WTC11 (cell line): ENCODE results near the gene EVC2. TPM values are rescaled to one million over a fixed set of nuclear protein-coding genes. Genes with fewer than 3 reads are reported as not detected.

Experiments
- ATAC-seq: fragments of 200-7000 bp; cut with Tn5 transposase; 2 replicates; pipeline ENCODE4 v1.10.0; 2021; ENCODE audit warnings: mild to moderate bottlenecking, moderate library complexity
- CTCF ChIA-PET: fragments of 300-600 bp; sonication (Branson Sonifier 250); formaldehyde crosslinking; loops from one replicate; lab custom pipeline; 2021; ENCODE audit warnings: antibody characterized with exemption; lab: Charles Lee
- POLR2A ChIA-PET: fragments of 350-600 bp; sonication (Branson Sonifier 250); formaldehyde crosslinking; loops from one replicate; lab custom pipeline; 2021; ENCODE audit warnings: antibody characterized with exemption; lab: Charles Lee
- DNase-seq: peaks from one replicate; pipeline ENCODE4 v3.0.0; 2021; ENCODE audit warnings: low spot score
- H3K27ac Mint-ChIP-seq: 2 replicates; pipeline ENCODE4 v1.8.0; 2021; ENCODE audit warnings: mixed read lengths
- H3K27me3 Mint-ChIP-seq: 2 replicates; pipeline ENCODE4 v1.8.0; 2021; ENCODE audit warnings: low read depth, mild to moderate bottlenecking, moderate library complexity, mixed read lengths
- H3K36me3 Mint-ChIP-seq: 2 replicates; pipeline ENCODE4 v1.8.0; 2021; ENCODE audit warnings: mixed read lengths
- H3K4me1 Mint-ChIP-seq: 2 replicates; pipeline ENCODE4 v1.8.0; 2022; ENCODE audit warnings: mixed read lengths
- H3K4me3 Mint-ChIP-seq: 2 replicates; pipeline ENCODE4 v1.8.0; 2021; ENCODE audit warnings: mild to moderate bottlenecking, moderate library complexity, mixed read lengths
- H3K9me3 Mint-ChIP-seq: 2 replicates; pipeline ENCODE4 v1.8.0; 2021; ENCODE audit warnings: mixed read lengths
- ATF1 ChIP-seq: sonication (generic); formaldehyde crosslinking; IDR thresholded peaks from 2 replicates; pipeline ENCODE4 v1.8.1; 2023; ENCODE audit warnings: mild to moderate bottlenecking, moderate library complexity, missing genetic modification reagents
- CTCF ChIP-seq: fragments of 200-600 bp; IDR thresholded peaks from 2 replicates; pipeline ENCODE4 v1.8.0; 2022; ENCODE audit warnings: antibody characterized with exemption
- E2F4 ChIP-seq: sonication (generic); formaldehyde crosslinking; IDR thresholded peaks from 2 replicates; pipeline ENCODE4 v1.8.1; 2022; ENCODE audit warnings: low read depth, mild to moderate bottlenecking, moderate library complexity, missing genetic modification reagents, borderline replicate concordance
- ETV6 ChIP-seq: sonication (generic); formaldehyde crosslinking; IDR thresholded peaks from 2 replicates; pipeline ENCODE4 v1.8.1; 2022; ENCODE audit warnings: mild to moderate bottlenecking, missing genetic modification reagents
- GRHL2 ChIP-seq: fragments of 250-450 bp; sonication (Bioruptor Pico); IDR thresholded peaks from 2 replicates; pipeline ENCODE4 v1.8.0; 2022; ENCODE audit warnings: mild to moderate bottlenecking, moderate library complexity; ENCODE audit not compliant: insufficient replicate concordance, severe bottlenecking
- GTF2I ChIP-seq: fragments of 250-450 bp; sonication (Bioruptor Pico); conservative IDR thresholded peaks from 2 replicates; pipeline ENCODE4 v1.4.0; 2021; ENCODE audit warnings: mild to moderate bottlenecking
- HMGA2 ChIP-seq: fragments of 250-450 bp; sonication (Bioruptor Pico); IDR thresholded peaks from 2 replicates; pipeline ENCODE4 v1.4.0; 2021; ENCODE audit warnings: mild to moderate bottlenecking, moderate library complexity
- HMGXB4 ChIP-seq: sonication (generic); formaldehyde crosslinking; IDR thresholded peaks from 2 replicates; pipeline ENCODE4 v1.8.1; 2023; ENCODE audit warnings: mild to moderate bottlenecking, moderate library complexity, missing genetic modification reagents
- MAX ChIP-seq: sonication (generic); formaldehyde crosslinking; IDR thresholded peaks from 2 replicates; pipeline ENCODE4 v1.8.0; 2022; ENCODE audit warnings: mild to moderate bottlenecking, missing genetic modification reagents
- MLX ChIP-seq: sonication (generic); formaldehyde crosslinking; IDR thresholded peaks from 2 replicates; pipeline ENCODE4 v1.8.1; 2023; ENCODE audit warnings: mild to moderate bottlenecking, missing genetic modification reagents, moderate library complexity
- NFE2L1 ChIP-seq: sonication (generic); formaldehyde crosslinking; IDR thresholded peaks from 2 replicates; pipeline ENCODE4 v1.8.1; 2023; ENCODE audit warnings: missing genetic modification reagents
- RELA ChIP-seq: sonication (generic); formaldehyde crosslinking; IDR thresholded peaks from 2 replicates; pipeline ENCODE4 v1.8.1; 2022; ENCODE audit warnings: missing genetic modification reagents, mild to moderate bottlenecking, borderline replicate concordance
- USF2 ChIP-seq: sonication (generic); formaldehyde crosslinking; IDR thresholded peaks from 2 replicates; pipeline ENCODE4 v1.8.1; 2023; ENCODE audit warnings: mild to moderate bottlenecking, missing genetic modification reagents, moderate library complexity
- ZNF416 ChIP-seq: fragments of 250-450 bp; sonication (Bioruptor Pico); IDR thresholded peaks from 2 replicates; pipeline ENCODE4 v1.9.0; 2021; ENCODE audit warnings: mild to moderate bottlenecking, inconsistent platforms
- total RNA-seq: library from RNA; stranded (reverse); gene quantifications from 3 replicates; pipeline ENCODE4 v1.2.3, GENCODE V29; 2021
- TF ChIP-seq, protein P1 (sequence below): fragments of 250-450 bp; sonication (Bioruptor Pico); conservative IDR thresholded peaks from 2 replicates; pipeline ENCODE4 v1.9.0; 2021; ENCODE audit warnings: mild to moderate bottlenecking
- TF ChIP-seq, protein P2 (sequence below): sonication (generic); formaldehyde crosslinking; IDR thresholded peaks from 2 replicates; pipeline ENCODE4 v1.8.0; 2022; ENCODE audit warnings: mild to moderate bottlenecking, missing genetic modification reagents
- TF ChIP-seq, protein P3 (sequence below): sonication (generic); formaldehyde crosslinking; IDR thresholded peaks from 2 replicates; pipeline ENCODE4 v1.8.1; 2022; ENCODE audit warnings: mild to moderate bottlenecking, moderate library complexity, missing genetic modification reagents
- TF ChIP-seq, protein P4 (sequence below): sonication (generic); formaldehyde crosslinking; IDR thresholded peaks from 2 replicates; pipeline ENCODE4 v1.8.0; 2023; ENCODE audit warnings: missing genetic modification reagents

Gene EVC2
- total RNA-seq, 1 experiment from 2014 or later, result 4.8 TPM

DNA sequence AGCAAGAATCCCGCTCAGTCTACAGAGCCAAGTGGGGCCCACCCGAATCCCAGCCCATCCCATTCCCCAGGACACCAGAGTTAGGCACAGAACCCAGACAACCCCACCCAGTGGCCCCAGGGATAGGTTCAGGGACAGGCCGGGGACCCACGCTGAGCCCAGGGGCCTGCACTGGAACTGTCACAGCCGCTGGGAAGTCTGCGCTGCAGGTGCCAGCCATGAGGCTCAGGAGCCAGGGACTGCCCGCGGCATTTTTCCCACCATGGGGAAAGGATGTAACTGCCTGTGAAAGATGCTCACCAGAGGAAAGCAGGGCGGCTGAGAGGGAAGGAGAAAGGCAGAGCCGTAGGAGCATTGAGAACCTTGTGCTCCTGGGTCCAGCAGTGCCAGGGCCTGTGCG is 12.0 kb downstream of the EVC2 start:
- ChIA-PET POLR2A (no interaction called here), CTCF (no interaction called here)
- DNase-seq, result no peak
- Mint-ChIP-seq H3K4me1 (no peaks in the 10 kb centered on the region), H3K9me3 (no peaks in the 10 kb centered on the region), H3K27me3 (no peaks in the 10 kb centered on the region), H3K4me3 (no peak overlapping the region), H3K27ac (no peak overlapping the region), H3K36me3 (peaks cover 5% of the 10 kb centered on the region; the same call in 1 of the 2 replicates)
- TF ChIP-seq, protein P1, sequence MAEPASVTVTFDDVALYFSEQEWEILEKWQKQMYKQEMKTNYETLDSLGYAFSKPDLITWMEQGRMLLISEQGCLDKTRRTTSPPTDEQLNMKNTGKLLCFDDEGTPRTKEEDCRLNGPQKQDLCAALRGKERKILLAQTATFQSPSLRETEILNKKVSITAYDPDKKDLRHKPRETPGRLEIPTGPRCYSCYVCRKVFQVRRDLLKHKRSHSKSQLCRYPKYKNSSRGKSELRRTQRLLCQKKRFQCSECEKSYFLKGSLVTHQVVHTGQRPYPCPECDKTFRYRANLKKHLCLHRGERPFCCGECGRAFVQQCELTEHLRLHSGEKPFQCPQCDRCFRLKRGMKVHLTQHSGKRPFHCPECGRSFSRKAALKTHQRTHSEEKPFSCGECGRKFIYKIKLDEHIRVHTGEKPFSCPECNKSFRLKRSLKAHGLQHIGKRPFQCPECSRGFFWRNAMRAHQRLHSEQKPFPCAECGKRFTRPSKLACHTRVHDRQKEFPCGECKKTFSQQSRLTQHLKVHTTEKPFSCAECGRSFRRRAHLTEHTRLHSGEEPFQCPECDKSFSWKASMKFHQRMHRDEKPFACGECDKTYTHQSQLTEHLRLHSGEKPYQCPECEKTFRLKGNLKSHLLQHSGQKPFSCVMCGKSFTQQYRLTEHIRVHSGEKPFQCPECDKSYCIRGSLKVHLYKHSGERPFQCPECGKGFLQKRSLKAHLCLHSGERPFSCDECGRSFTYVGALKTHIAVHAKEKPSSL (CRISPR knock-in tag), result no peak
- TF ChIP-seq RELA (CRISPR knock-in tag) (no peak), ETV6 (no peak), ZNF416 (CRISPR knock-in tag) (no peak), HMGXB4 (CRISPR knock-in tag) (no peak), ATF1 (CRISPR knock-in tag) (no peak), MAX (no peak), E2F4 (CRISPR knock-in tag) (no peak), MLX (CRISPR knock-in tag) (no peak), HMGA2 (CRISPR knock-in tag) (no peak)
- TF ChIP-seq, protein P2, sequence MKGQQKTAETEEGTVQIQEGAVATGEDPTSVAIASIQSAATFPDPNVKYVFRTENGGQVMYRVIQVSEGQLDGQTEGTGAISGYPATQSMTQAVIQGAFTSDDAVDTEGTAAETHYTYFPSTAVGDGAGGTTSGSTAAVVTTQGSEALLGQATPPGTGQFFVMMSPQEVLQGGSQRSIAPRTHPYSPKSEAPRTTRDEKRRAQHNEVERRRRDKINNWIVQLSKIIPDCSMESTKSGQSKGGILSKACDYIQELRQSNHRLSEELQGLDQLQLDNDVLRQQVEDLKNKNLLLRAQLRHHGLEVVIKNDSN (CRISPR knock-in tag), result no peak
- TF ChIP-seq, protein P3, sequence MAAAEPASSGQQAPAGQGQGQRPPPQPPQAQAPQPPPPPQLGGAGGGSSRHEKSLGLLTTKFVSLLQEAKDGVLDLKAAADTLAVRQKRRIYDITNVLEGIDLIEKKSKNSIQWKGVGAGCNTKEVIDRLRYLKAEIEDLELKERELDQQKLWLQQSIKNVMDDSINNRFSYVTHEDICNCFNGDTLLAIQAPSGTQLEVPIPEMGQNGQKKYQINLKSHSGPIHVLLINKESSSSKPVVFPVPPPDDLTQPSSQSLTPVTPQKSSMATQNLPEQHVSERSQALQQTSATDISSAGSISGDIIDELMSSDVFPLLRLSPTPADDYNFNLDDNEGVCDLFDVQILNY (CRISPR knock-in tag), result no peak
- no peak for ATAC-seq

GRCh38 chr4:5693871-5694270 is 14.5 kb downstream of the EVC2 start:
- POLR2A ChIA-PET, result no interaction called here
- peaks cover 9% of the 10 kb centered on the region for H3K36me3 Mint-ChIP-seq

More at GRCh38 chr4:5693871-5694270, 14.5 kb downstream of the EVC2 start:
- CTCF ChIA-PET, result no interaction called here
- TF ChIP-seq CTCF (no peak), USF2 (no peak), NFE2L1 (no peak), GRHL2 (CRISPR knock-in tag) (no peak), GTF2I (CRISPR knock-in tag) (no peak)
- TF ChIP-seq, protein P4, sequence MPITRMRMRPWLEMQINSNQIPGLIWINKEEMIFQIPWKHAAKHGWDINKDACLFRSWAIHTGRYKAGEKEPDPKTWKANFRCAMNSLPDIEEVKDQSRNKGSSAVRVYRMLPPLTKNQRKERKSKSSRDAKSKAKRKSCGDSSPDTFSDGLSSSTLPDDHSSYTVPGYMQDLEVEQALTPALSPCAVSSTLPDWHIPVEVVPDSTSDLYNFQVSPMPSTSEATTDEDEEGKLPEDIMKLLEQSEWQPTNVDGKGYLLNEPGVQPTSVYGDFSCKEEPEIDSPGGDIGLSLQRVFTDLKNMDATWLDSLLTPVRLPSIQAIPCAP (CRISPR knock-in tag), result no peak
- TF ChIP-seq, all 79 proteins: peak for 0
- Mint-ChIP-seq H3K4me3 (no peak overlapping the region), H3K27me3 (no peaks in the 10 kb centered on the region), H3K9me3 (no peaks in the 10 kb centered on the region), H3K27ac (no peak overlapping the region), H3K4me1 (no peaks in the 10 kb centered on the region)
- ATAC-seq, result no peak
- DNase-seq, result no peak
